Fibroblast of lung (primary cell): ENCODE results near the gene SCUBE3. TPM values are rescaled to one million over a fixed set of nuclear protein-coding genes. Genes with fewer than 3 reads are reported as not detected.

Source experiments
- DNase-seq, 2 donors: peaks; one replicate each; pipeline versions ENCODE4 v3.0.0 to v3.0.0-alpha.2; 2010; ENCODE audit warnings: low read depth in 2 of 2
- H2AFZ ChIP-seq: 2 replicates; pipeline ENCODE4 v1.5.1; 2012; ENCODE audit warnings: low read length, control low read depth, inconsistent platforms
- H3K27ac ChIP-seq: 2 replicates; pipeline ENCODE4 v1.5.1; 2011; ENCODE audit warnings: low read length, control low read depth; ENCODE audit not compliant: insufficient read depth
- H3K27me3 ChIP-seq: 2 replicates; pipeline ENCODE4 v1.5.1; 2011; ENCODE audit warnings: mild to moderate bottlenecking, low read length; ENCODE audit not compliant: control insufficient read depth, insufficient read depth
- H3K36me3 ChIP-seq: 2 replicates; pipeline ENCODE4 v1.5.1; 2011; ENCODE audit warnings: low read length; ENCODE audit not compliant: control insufficient read depth, insufficient read depth
- H3K4me1 ChIP-seq: 2 replicates; pipeline ENCODE4 v1.5.1; 2011; ENCODE audit warnings: low read length; ENCODE audit not compliant: control insufficient read depth, insufficient read depth; ENCODE audit errors: extremely low read depth
- H3K4me2 ChIP-seq: 2 replicates; pipeline ENCODE4 v1.5.1; 2011; ENCODE audit warnings: low read length, control low read depth; ENCODE audit not compliant: insufficient read depth; ENCODE audit errors: extremely low read depth
- H3K4me3 ChIP-seq, 4 experiments: fragments of 200-600 bp in 1 of 4; sonication (generic) in 1 of 4; replicated peaks in 1 of 4; 2 replicates each; pipeline ENCODE4 v1.5.1; 2011 to 2016; ENCODE audit warnings: low read length in 4 of 4, low read depth in 3 of 4, mild to moderate bottlenecking in 3 of 4, control low read depth in 2 of 4, inconsistent platforms in 1 of 4, mixed read lengths in 1 of 4; ENCODE audit not compliant: insufficient read depth in 1 of 4; ENCODE audit errors: control extremely low read depth in 1 of 4
- H3K79me2 ChIP-seq: 2 replicates; pipeline ENCODE4 v1.5.1; 2012; ENCODE audit warnings: mild to moderate bottlenecking, low read length, inconsistent platforms; ENCODE audit not compliant: control insufficient read depth, insufficient read depth
- H3K9ac ChIP-seq: 2 replicates; pipeline ENCODE4 v1.5.1; 2011; ENCODE audit warnings: mild to moderate bottlenecking, low read length, control low read depth; ENCODE audit not compliant: insufficient read depth
- H3K9me3 ChIP-seq: 2 replicates; pipeline ENCODE4 v1.5.1; 2012; ENCODE audit warnings: low read depth, low read length; ENCODE audit not compliant: control insufficient read depth, insufficient read depth
- H4K20me1 ChIP-seq: 2 replicates; pipeline ENCODE4 v1.5.1; 2011; ENCODE audit warnings: low read length; ENCODE audit not compliant: control insufficient read depth, insufficient read depth; ENCODE audit errors: extremely low read depth
- EZH2 ChIP-seq: IDR thresholded peaks from 2 replicates; pipeline ENCODE4 v1.5.1; 2012; ENCODE audit warnings: low read length, control low read depth, mild to moderate bottlenecking; ENCODE audit errors: missing control alignments
- polyA plus RNA-seq, 2 donors: library from polyadenylated mRNA; depleted of rRNA in 1 of 2; stranded (reverse) in 1 of 2; unstranded in 1 of 2; fragments of >200 nt; gene quantifications; 2 replicates each; pipeline ENCODE4 v1.2.1, GENCODE V29; 2011 to 2012; ENCODE audit warnings: missing spikeins in 1 of 2
- total RNA-seq: library from RNA; depleted of rRNA; stranded (reverse); fragments of >200 nt; gene quantifications from 2 replicates; pipeline ENCODE4 v1.2.1, GENCODE V29; 2014
- TF ChIP-seq, protein P1 (sequence below), 2 donors: IDR thresholded peaks in 1 of 2; conservative IDR thresholded peaks in 1 of 2; 1 replicate in 1 of 2; 2 replicates in 1 of 2; pipeline ENCODE4 v1.5.1; 2011 to 2012; ENCODE audit warnings: low read length in 2 of 2, control low read depth in 1 of 2, inconsistent platforms in 1 of 2, low read depth in 1 of 2, mild to moderate bottlenecking in 1 of 2

SCUBE3 gene
- total and polyA plus RNA-seq, 2 donors (not counting 1 experiment from before 2014, with no cell fraction given) = under 0.01 to 1.2 TPM

GRCh38 chr6:35178932-35179832, 34.6 kb upstream of the SCUBE3 start:
- Histone ChIP-seq H3K4me1 (no peaks in the 10 kb centered on the region), H3K36me3 (no peaks in the 10 kb centered on the region), H3K79me2 (no peaks in the 10 kb centered on the region), H3K4me2 (no peak overlapping the region), H3K27ac (no peak overlapping the region), H2AFZ (no peak overlapping the region), H3K27me3 (no peaks in the 10 kb centered on the region), H3K9ac (no peak overlapping the region), H3K4me3 (no peak overlapping the region), H3K9me3 (no peaks in the 10 kb centered on the region), H4K20me1 (no peaks in the 10 kb centered on the region)
- no peak for DNase-seq
- no peak for TF ChIP-seq EZH2
- TF ChIP-seq, protein P1, sequence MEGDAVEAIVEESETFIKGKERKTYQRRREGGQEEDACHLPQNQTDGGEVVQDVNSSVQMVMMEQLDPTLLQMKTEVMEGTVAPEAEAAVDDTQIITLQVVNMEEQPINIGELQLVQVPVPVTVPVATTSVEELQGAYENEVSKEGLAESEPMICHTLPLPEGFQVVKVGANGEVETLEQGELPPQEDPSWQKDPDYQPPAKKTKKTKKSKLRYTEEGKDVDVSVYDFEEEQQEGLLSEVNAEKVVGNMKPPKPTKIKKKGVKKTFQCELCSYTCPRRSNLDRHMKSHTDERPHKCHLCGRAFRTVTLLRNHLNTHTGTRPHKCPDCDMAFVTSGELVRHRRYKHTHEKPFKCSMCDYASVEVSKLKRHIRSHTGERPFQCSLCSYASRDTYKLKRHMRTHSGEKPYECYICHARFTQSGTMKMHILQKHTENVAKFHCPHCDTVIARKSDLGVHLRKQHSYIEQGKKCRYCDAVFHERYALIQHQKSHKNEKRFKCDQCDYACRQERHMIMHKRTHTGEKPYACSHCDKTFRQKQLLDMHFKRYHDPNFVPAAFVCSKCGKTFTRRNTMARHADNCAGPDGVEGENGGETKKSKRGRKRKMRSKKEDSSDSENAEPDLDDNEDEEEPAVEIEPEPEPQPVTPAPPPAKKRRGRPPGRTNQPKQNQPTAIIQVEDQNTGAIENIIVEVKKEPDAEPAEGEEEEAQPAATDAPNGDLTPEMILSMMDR (conservative IDR thresholded peaks at IDR 0.05 in 1 of 2, IDR thresholded peaks at IDR 0.05 in 1 of 2; ENCODE audit: low read depth in 1 of 2, low read length in 2 of 2) = no peak

GRCh38 chr6:35179901-35180535, 33.7 kb upstream of the SCUBE3 start:
- Histone ChIP-seq H3K9ac (no peak overlapping the region), H3K27me3 (no peaks in the 10 kb centered on the region), H4K20me1 (no peaks in the 10 kb centered on the region), H3K27ac (no peak overlapping the region), H3K36me3 (no peaks in the 10 kb centered on the region), H3K79me2 (no peaks in the 10 kb centered on the region), H3K4me2 (no peak overlapping the region), H3K4me1 (no peaks in the 10 kb centered on the region), H3K9me3 (no peaks in the 10 kb centered on the region), H2AFZ (no peak overlapping the region), H3K4me3 (no peak overlapping the region)
- peak in 1 of 2 donors; percentile 64 for DNase-seq
- TF ChIP-seq EZH2 = no peak

DNA sequence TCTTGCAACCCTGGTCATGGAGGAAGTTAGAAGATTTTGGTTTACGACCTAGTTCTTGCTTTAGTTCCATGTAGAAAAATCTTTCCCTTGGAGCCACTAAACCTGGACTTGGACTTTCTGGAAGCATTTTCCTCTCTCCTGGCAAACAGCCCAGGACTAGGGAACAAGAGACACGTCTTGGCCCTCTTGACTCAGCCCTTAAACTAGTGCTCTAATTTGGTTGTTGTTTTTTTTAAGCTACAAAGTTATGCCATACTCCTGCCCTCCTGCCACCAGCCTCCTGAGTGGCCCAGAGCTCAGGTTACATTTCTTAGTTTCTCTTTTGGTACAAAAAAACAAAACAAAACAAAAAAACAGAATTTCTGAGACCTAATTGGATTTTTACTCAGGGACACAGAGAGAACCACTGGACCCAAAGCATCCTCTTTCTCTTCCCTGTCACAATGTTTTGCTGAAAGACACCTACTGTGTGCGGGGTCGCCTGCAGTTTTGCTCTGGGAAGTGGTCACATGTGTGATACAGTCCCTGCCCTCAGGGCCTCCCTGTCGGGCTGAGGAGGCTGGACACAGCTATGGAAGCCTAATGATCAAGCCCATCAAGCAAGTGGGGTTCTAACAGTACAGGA, 32.3 kb upstream of the SCUBE3 start:
- no peak overlapping the region for H2AFZ ChIP-seq
- H3K27ac ChIP-seq = peak overlapping the region; percentile 39
- H4K20me1 ChIP-seq = no peaks in the 10 kb centered on the region
- no peaks in the 10 kb centered on the region for H3K79me2 ChIP-seq
- no peak for TF ChIP-seq EZH2
- TF ChIP-seq, protein P1 (conservative IDR thresholded peaks at IDR 0.05 in 1 of 2, IDR thresholded peaks at IDR 0.05 in 1 of 2; ENCODE audit: low read depth in 1 of 2, low read length in 2 of 2) = no peak
- H3K4me2 ChIP-seq = no peak overlapping the region
- peaks cover 2% of the 10 kb centered on the region for H3K4me1 ChIP-seq
- no peaks in the 10 kb centered on the region for H3K27me3 ChIP-seq
- no peaks in the 10 kb centered on the region for H3K9me3 ChIP-seq
- DNase-seq = peak; percentile 65 to 78
- no peaks in the 10 kb centered on the region for H3K36me3 ChIP-seq
- no peak overlapping the region for H3K4me3 ChIP-seq
- no peak overlapping the region for H3K9ac ChIP-seq
